Measurements from ENCODE around the gene EFEMP2. TPM values are rescaled to one million over a fixed set of nuclear protein-coding genes. Genes with fewer than 3 reads are reported as not detected.

EFEMP2 gene
- 1.0 and 2.8 TPM in 2 replicates for total RNA-seq (2014; rRNA removed; shearing (Covaris generic))
- 8.7 and 17.5 TPM in 2 replicates for polyA plus RNA-seq (2014; cell fraction: nucleus; rRNA removed)

- DNase-seq (ENCODE audit: extremely low read depth, low read depth) = no peak
These were observed at the start of gene EFEMP2 for GRCh38 chr11:65872586-65873317. Gene EFEMP2 (minus strand): TSS chr11:65872800. CDS start chr11:65872354, 446 bp downstream.

- no peak for DNase-seq (ENCODE audit: extremely low read depth, low read depth)
These were observed 49.3 kb upstream of the EFEMP2 start for GRCh38 chr11:65921876-65922275.

GRCh38 chr11:65921033-65921555 is 48.5 kb upstream of the EFEMP2 start:
- DNase-seq (ENCODE audit: extremely low read depth, low read depth) = no peak

DNA sequence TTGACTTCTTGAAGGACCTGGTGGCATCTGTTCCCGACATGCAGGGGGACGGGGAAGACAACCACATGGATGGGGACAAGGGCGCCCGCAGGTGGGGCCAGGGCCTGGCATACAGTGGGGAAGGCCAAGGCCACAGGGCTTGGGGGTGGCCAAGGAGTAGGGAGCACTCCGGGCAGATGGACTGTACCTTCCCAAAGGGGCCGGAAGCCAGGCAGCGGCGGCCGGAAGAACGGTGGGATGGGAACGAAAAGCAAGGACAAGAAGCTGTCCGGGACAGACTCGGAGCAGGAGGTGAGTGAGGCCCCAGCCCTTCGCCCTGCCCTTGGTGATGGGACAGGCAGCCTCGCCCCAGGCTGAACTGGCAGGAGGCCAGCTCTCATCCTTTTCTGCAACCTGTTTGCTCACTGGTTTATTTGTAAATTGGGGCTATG is 47.8 kb upstream of the EFEMP2 start:
- no peak for DNase-seq (ENCODE audit: extremely low read depth, low read depth)

DNA sequence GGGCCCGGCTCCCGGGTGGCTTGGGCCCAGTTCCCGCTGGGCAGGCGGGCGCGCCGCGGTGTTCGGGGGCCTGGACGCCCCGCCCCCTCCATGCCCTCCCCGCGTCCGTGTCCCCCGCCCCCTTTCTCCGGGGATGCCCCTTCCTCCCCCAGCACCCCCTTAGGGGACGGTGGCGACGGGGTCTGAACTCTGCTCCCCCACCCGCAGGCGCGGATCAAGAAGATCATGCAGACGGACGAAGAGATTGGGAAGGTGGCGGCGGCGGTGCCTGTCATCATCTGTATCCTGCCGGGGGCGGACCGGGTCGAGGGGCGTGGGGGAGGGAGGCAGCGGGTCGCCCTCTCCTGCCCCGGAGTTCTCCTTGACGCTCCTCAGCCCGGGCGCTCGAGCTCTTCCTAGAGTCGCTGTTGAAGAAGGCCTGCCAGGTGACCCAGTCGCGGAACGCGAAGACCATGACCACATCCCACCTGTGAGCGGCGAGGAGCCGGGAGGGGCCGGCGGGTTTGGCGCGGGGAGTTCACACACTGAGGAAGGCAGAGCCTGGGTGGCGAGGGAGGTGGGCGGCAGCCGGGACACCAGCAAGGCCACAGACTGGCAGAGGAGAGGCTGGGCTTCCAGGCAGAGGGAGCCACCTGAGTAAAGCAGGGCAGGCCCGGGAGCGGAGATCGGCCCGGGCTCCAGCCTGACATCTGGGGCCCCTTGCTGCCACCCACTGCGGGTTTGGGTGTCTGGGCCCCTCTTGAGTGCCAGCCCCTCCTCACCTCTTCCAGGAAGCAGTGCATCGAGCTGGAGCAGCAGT is 47.2 kb upstream of the EFEMP2 start:
- DNase-seq (ENCODE audit: extremely low read depth, low read depth) = no peak

DNA sequence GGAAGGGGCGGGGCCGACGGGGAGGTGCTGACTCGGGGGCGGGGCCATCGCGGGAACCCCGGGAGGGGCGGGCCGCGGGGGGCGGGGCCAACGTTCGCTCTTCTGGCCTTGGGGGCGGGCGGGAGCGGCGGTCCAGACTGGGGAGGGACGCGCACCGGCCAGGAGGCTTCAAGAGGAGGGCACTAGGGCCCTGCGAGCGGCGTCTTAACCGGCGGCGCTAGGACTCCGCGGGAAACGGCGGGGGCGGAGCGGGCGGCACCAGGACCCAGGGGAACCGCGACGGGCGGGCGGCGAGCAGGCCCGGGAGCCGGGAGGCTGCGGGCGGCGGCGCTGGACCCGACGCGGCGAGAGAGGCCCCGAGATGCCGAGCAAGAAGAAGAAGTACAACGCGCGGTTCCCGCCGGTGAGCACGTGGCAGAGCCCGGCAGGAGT is 46.6 kb upstream of the EFEMP2 start, which contains the start of gene DRAP1:
DRAP1 (plus strand) TSS at position 286 of the 432 bp plus-strand sequence; CDS start at position 362, 76 bp downstream.
- peak; percentile 95 for DNase-seq (ENCODE audit: extremely low read depth, low read depth)

GRCh38 chr11:65918211-65919140 is 45.9 kb upstream of the EFEMP2 start, which contains the start of gene C11orf68:
Gene C11orf68 (minus strand): TSS chr11:65919062. CDS start chr11:65919031, 31 bp downstream.
- no peak for DNase-seq (ENCODE audit: extremely low read depth, low read depth)

DNA sequence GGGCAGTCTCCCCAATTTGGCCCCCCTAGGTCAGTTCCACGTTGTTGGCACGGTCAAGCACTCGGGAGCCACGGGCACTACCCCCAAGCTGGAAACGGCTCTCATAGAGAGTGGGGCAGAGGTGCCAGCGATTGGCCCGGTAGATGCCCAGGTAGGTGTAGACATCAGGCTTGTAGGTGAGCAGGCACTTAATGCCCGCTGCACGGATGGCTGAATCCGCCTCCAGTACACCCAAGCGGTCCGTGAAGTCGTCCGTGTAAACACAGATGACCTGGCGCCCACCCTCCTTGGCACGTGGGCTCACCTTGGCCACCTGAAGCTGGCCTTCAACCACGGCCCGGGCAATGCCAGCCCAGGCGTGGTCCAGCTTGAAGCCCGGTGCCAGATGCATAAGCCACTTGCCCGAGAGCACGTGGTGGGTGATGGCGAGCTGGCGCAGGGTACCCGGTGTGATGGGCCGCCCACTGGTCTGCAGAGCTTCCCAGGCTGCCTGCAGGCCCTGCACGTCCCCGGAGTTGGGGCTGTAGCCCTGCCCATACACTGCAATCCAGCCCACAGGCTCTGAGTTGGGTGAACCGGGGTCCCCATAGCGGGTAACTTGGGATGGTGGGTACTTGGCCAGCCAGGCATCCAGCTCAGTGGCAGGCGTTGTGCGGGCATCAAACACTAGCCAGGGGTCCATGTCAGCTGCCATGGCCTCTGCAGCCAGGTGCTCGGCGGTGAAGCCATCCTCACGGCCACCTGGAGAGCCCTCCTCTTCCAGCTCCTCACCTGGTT is 45.0 kb upstream of the EFEMP2 start:
- DNase-seq (ENCODE audit: extremely low read depth, low read depth) = no peak

DNA sequence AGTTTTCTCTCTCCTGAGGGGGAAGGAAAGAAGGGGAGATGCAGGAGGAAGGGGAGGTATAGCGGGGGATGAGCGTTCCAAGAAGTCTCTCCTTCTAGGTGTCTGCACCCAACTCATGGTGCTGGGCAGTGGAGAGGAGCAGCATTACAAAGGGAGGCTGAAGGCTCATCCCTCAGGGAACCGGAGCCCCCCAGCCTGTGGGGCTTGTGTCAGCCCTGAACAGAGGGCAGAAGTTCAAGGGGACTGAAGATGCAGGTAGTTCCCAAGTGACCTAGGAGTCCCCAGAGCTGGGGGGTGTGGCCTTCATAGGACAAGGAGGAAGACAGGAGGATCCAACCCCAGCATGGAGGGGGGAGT is 44.5 kb upstream of the EFEMP2 start:
- no peak for DNase-seq (ENCODE audit: extremely low read depth, low read depth)

GRCh38 chr11:65916391-65916790 is 43.8 kb upstream of the EFEMP2 start:
- no peak for DNase-seq (ENCODE audit: extremely low read depth, low read depth)

- DNase-seq (ENCODE audit: extremely low read depth, low read depth) = peak; percentile 87
These were observed 43.2 kb upstream of the EFEMP2 start for GRCh38 chr11:65915821-65916251.

DNA sequence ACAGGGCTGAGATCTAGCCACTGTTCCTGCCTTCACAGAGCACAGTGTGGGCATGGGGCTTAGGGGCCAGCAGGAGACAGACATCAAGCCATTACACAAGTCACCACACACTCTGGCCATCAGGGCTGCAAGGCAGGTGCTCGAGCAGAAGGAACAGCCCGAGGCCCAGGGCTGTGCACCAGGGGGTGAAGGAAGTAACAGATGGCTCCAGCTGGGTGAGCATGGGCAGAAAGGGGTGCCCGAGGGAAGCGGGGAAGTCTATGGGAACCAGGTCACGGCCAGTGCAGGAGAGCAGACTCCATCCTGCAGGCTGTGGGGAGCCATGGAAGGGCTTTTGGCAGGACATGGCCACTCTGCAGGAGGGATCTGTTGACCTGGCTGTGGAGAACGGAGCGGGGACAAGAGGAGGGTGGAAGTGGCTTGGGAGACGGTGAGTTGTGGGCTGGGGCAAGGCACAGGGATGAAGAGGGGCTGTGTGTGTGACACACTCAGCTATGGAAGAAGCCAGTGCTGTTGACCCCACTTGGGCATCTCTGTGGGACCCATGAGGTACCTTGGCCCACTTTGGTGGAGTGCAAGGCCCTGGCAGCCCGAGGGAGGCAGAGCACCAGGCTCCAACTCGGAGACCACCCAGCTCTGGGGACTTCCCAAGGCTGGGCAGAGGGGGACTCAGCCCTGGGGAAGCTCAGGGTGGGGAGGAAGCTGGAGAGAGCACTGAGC is 42.7 kb upstream of the EFEMP2 start:
- no peak for DNase-seq (ENCODE audit: extremely low read depth, low read depth)

GRCh38 chr11:65912845-65913244 is 40.2 kb upstream of the EFEMP2 start:
- DNase-seq (ENCODE audit: extremely low read depth, low read depth) = no peak

GRCh38 chr11:65911682-65912568 is 39.3 kb upstream of the EFEMP2 start:
- peak; percentile 49 for DNase-seq (ENCODE audit: extremely low read depth, low read depth)

GRCh38 chr11:65907878-65908277 is 35.3 kb upstream of the EFEMP2 start:
- DNase-seq (ENCODE audit: extremely low read depth, low read depth) = no peak

DNA sequence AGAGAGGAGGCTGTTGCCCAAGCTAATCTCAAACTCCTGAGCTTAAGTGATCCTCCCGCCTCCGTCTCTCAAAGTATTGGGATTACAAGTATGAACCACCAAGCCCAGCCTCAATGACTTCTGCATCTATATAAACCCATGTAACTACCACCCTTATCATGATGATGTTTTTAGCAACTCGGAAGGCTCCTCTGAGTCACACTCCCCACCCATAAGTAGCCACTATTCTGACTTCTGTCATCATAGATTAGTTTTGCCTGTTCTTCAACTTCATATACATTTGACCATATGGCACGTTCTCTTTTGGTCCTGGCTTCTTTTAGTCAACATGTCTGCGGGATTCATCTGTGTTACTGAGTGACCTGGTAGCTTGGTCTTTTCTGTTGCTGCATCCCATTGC is 34.0 kb upstream of the EFEMP2 start:
- no peak for DNase-seq (ENCODE audit: extremely low read depth, low read depth)

DNA sequence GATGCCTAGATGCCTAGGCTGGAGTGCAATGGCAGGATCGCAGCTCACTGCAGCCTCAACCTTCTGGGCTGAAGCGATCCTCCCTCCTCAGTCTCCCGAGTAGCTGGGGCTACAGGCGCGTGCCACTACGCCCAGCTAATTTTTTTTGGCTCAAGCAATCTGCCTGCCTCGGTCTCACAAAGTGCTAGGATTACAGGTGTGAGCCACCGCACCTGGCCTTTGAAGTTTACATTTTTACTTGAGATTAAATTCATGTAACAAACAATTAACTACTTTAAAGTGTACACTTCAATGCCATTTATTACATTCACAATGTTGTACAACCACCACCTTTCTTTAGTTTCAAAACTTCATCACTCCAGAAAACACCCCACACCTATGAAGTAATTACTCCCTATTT is 31.1 kb upstream of the EFEMP2 start:
- no peak for DNase-seq (ENCODE audit: extremely low read depth, low read depth)

DNA sequence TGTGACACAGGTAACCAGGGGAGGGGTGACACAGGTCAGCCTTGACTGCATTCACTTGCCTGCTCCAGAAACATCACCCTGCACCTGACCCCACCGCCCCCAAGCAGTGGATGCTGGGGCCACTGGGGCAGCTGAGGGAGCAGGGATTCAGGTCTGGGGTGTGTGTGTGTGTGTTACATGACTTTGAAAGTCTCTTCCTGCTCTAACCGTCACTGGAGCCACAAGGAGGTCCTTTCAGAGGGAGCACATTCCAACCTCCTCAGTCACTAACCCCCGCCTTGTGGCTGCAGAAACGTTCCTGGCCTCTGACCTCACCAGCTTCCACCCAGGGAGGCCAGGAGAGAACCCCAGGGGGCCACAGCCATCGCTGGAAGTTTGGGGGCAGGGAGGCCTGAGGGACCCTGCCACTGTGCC is 30.5 kb upstream of the EFEMP2 start:
- DNase-seq (ENCODE audit: extremely low read depth, low read depth) = no peak
